Astrocyte (in vitro differentiated cells and primary cell): ENCODE data around the gene SLCO4A1.

ENCODE experiments used
- EZH2 ChIP-seq: IDR thresholded peaks from 2 replicates; pipeline ENCODE4 v1.6.1; 2012; ENCODE audit warnings: mild to moderate bottlenecking, low read length, inconsistent platforms; ENCODE audit not compliant: insufficient read depth
- TF ChIP-seq, protein P1 (sequence below): IDR thresholded peaks from 2 replicates; pipeline ENCODE4 v1.5.1; 2011; ENCODE audit warnings: low read depth, mild to moderate bottlenecking, inconsistent platforms, low read length, moderate library complexity; ENCODE audit not compliant: insufficient read depth

DNA sequence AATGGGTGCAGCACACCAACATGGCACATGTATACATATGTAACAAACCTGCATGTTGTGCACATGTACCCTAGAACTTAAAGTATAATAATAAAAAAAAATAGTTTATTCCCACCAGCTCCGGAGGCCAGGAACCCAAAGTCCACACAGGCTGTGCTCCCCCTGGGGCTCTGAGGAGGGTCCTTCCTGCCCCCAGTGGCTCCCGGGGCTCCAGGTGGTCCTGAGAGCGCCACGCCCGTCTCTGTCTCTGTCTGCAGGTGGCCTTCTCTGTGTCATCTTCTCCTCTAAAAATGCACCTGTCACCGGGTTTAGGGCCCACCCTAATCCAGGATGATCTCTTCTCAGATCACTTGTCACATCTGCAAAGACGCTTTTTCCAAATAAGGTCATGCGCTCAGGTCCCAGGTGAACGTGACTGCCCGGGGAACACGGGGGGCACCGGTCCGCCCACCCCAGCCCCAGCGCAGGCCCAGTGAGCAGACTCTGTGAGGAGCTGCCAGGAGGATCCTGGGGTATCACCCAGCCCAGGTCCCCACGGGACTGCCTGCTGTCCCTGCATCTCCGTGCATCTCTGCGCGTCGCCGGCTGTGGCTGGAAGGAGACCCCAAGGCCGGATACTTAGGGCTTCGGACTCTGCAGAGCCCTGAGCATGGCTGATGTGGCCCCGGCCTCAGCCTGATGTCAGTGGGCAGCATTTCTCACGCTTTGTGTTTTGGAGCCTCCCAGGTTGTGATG is 11.8 kb downstream of the SLCO4A1 start:
- TF ChIP-seq EZH2, result no peak
- TF ChIP-seq, protein P1, sequence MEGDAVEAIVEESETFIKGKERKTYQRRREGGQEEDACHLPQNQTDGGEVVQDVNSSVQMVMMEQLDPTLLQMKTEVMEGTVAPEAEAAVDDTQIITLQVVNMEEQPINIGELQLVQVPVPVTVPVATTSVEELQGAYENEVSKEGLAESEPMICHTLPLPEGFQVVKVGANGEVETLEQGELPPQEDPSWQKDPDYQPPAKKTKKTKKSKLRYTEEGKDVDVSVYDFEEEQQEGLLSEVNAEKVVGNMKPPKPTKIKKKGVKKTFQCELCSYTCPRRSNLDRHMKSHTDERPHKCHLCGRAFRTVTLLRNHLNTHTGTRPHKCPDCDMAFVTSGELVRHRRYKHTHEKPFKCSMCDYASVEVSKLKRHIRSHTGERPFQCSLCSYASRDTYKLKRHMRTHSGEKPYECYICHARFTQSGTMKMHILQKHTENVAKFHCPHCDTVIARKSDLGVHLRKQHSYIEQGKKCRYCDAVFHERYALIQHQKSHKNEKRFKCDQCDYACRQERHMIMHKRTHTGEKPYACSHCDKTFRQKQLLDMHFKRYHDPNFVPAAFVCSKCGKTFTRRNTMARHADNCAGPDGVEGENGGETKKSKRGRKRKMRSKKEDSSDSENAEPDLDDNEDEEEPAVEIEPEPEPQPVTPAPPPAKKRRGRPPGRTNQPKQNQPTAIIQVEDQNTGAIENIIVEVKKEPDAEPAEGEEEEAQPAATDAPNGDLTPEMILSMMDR, result no peak
